Right lobe of liver (tissue), 6 donors: ENCODE measurements around the gene MAGEF1. TPM values are rescaled to one million over a fixed set of nuclear protein-coding genes. Genes with fewer than 3 reads are reported as not detected.

Experiments used
- ATAC-seq, 4 donors: fragments of 200-7000 bp; cut with Tn5 transposase; one replicate each; pipeline ENCODE4 v1.9.1; 2020; ENCODE audit warnings: mild to moderate bottlenecking in 4 of 4, moderate library complexity in 4 of 4
- DNase-seq, 3 donors: peaks; one replicate each; pipeline ENCODE4 v3.0.0-alpha.2; 2020
- H3K27ac ChIP-seq, 3 donors: fragments of 200-600 bp; one replicate each; pipeline ENCODE4 v1.8.0; 2022
- H3K27me3 ChIP-seq, 2 donors: fragments of 200-600 bp; one replicate each; pipeline ENCODE4 v1.8.0; 2022
- H3K36me3 ChIP-seq, 4 donors: fragments of 200-600 bp; sonication (generic) in 1 of 4; one replicate each; pipeline versions ENCODE4 v1.5.1 to v1.8.0; 2017 to 2022; ENCODE audit warnings: control low read depth in 1 of 4
- H3K4me1 ChIP-seq, 4 donors: fragments of 200-600 bp; sonication (generic) in 1 of 4; one replicate each; pipeline versions ENCODE4 v1.5.1 to v1.8.0; 2017 to 2022; ENCODE audit warnings: control low read depth in 1 of 4
- H3K4me3 ChIP-seq, 3 donors: fragments of 200-600 bp; one replicate each; pipeline ENCODE4 v1.8.0; 2022
- H3K9me3 ChIP-seq, 4 donors: fragments of 200-600 bp; sonication (generic) in 1 of 4; one replicate each; pipeline versions ENCODE4 v1.5.1 to v1.8.0; 2017 to 2022; ENCODE audit warnings: control low read depth in 1 of 4
- CTCF ChIP-seq, 4 donors: fragments of 200-600 bp in 3 of 4; fragments of 450-650 bp in 1 of 4; IDR thresholded peaks; one replicate each; pipeline versions ENCODE4 v1.5.1 to v1.8.0; 2016 to 2022; ENCODE audit warnings: antibody characterized with exemption in 4 of 4, mild to moderate bottlenecking in 2 of 4
- POLR2A ChIP-seq: fragments of 450-650 bp; IDR thresholded peaks from one replicate; pipeline ENCODE4 v1.6.1; 2017; ENCODE audit warnings: antibody characterized with exemption, mild to moderate bottlenecking
- WGBS: methylation state at CpG from one replicate; pipeline ENCODE4 v1.1.6; 2018; ENCODE audit warnings: low coverage, low lambda C conversion rate; ENCODE audit not compliant: insufficient coverage; ENCODE audit errors: missing lambda C conversion rate; 5-methylcytosine and 5-hydroxymethylcytosine counted together
- intact Hi-C, 2 donors: fragments of 100-400 bp; cut with DNase I; formaldehyde crosslinking; loops; one replicate each; pipeline versions ENCODE4 v1.11.2 to v1.14.1; 2022
- total RNA-seq, 6 experiments: library from RNA; depleted of rRNA in 2 of 6; stranded (reverse); fragments of >200 nt in 2 of 6; fragmentation: NEBNext Ultra II Directional in 3 of 6; extraction: Animal tissue kit (Norgen Biotek cat#: 25700) in 3 of 6; gene quantifications; one replicate each; pipeline versions ENCODE4 v1.1.0 to v1.2.4, GENCODE V29; 2016 to 2023
- donor health status: DM: no; HTN: yes; CAD: no.
- donor health status: DM: no; HTN: no; CAD: no.
- donor health status: DM: no; HTN: no; CAD: no.
- donor health status: DM: no; HTN: yes; CAD: no.
- donor health status: DM: no; HTN: yes; CAD: no.

Gene MAGEF1
- total RNA-seq, 6 experiments from 2014 or later, result 8.2 to 17.1 (median 10.9) TPM

DNA sequence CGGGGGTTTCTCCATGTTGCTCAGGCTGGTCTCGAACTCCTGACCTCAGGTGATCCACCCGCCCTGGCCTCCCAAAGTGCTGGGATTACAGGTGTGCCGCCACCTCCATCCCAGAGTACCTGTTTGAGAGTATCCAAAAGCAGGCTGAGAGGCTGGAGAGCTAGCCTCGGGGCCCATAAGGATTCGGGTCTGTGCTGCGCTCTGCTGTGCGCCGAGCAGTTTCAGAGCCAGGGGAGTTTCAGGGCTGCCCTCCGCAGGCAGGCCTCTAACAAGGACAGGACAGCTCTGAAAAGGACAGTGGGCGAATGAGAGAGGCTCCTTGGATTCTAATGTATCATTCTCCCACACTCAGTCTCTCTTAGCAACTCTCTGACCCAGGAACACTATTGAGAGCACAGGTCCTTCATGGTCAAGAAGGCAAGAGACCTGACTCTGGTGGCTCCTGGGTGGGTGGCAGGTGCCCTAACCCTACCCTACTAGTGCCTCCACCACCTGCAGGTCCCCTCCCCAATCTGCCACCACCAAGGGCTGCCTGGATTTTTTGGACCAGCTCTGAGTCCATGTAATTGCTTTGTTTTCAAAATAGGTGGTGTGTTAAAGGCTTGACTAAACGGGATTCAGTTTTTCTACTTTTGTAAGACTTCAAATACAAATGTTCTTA, 27.8 kb downstream of the MAGEF1 start:
- no peaks in the 10 kb centered on the region for H3K27me3 ChIP-seq
- H3K36me3 ChIP-seq, result no peaks in the 10 kb centered on the region
- intact Hi-C loops, result no loop called here
- no peak for DNase-seq
- TF ChIP-seq POLR2A (no peak), CTCF (IDR thresholded peaks at IDR 0.05) (no peak)
- no peak overlapping the region for H3K27ac ChIP-seq
- no peak overlapping the region for H3K4me3 ChIP-seq
- no peak for ATAC-seq
- H3K4me1 ChIP-seq, result no peaks in the 10 kb centered on the region
- H3K9me3 ChIP-seq, result no peaks in the 10 kb centered on the region
- WGBS, result 70% methylated on average over 2 of the region's 12 CpGs

GRCh38 chr3:184683234-184683633, 28.6 kb downstream of the MAGEF1 start:
- no peaks in the 10 kb centered on the region for H3K9me3 ChIP-seq
- no peaks in the 10 kb centered on the region for H3K4me1 ChIP-seq
- H3K27me3 ChIP-seq, result no peaks in the 10 kb centered on the region
- ATAC-seq (no peak), DNase-seq (no peak)
- H3K27ac ChIP-seq, result no peak overlapping the region
- intact Hi-C loops, result no loop called here
- WGBS, result 20% methylated on average over 3 of the region's 5 CpGs
- no peak overlapping the region for H3K4me3 ChIP-seq
- H3K36me3 ChIP-seq, result no peaks in the 10 kb centered on the region
- no peak for TF ChIP-seq POLR2A
- TF ChIP-seq CTCF (IDR thresholded peaks at IDR 0.05), result no peak

- no peaks in the 10 kb centered on the region for H3K36me3 ChIP-seq
- no peaks in the 10 kb centered on the region for H3K4me1 ChIP-seq
- H3K27ac ChIP-seq, result no peak overlapping the region
- TF ChIP-seq CTCF (IDR thresholded peaks at IDR 0.05), result no peak
- TF ChIP-seq POLR2A, result no peak
- no peak overlapping the region for H3K4me3 ChIP-seq
- WGBS, result 85% methylated on average over 7 of the region's 11 CpGs
- ATAC-seq (no peak), DNase-seq (no peak)
- no peaks in the 10 kb centered on the region for H3K27me3 ChIP-seq
- no peaks in the 10 kb centered on the region for H3K9me3 ChIP-seq
- intact Hi-C loops, result no loop called here
Observed at GRCh38 chr3:184682671-184683070, 29.2 kb downstream of the MAGEF1 start.

- Histone ChIP-seq H3K27me3 (no peaks in the 10 kb centered on the region), H3K4me3 (no peak overlapping the region), H3K36me3 (no peaks in the 10 kb centered on the region), H3K9me3 (no peaks in the 10 kb centered on the region), H3K27ac (no peak overlapping the region), H3K4me1 (no peaks in the 10 kb centered on the region)
- ATAC-seq (peak in 1 of 4 donors; percentile 34), DNase-seq (peak in 1 of 3 donors; percentile 10)
- TF ChIP-seq POLR2A, result no peak
- no peak for TF ChIP-seq CTCF (IDR thresholded peaks at IDR 0.05)
- intact Hi-C loops, result no loop called here
- WGBS, result 80% methylated on average over 7 of the region's 10 CpGs
Observed at GRCh38 chr3:184680385-184681345, 31.2 kb downstream of the MAGEF1 start.
